GM21619 (cell line): ENCODE data around the gene DCX.

Source experiments
- ATAC-seq: cut with Tn5 transposase; IDR thresholded peaks from one replicate; pipeline ENCODE4 v1.9.1; 2021; ENCODE audit not compliant: unreplicated experiment

The DCX gene

DNA sequence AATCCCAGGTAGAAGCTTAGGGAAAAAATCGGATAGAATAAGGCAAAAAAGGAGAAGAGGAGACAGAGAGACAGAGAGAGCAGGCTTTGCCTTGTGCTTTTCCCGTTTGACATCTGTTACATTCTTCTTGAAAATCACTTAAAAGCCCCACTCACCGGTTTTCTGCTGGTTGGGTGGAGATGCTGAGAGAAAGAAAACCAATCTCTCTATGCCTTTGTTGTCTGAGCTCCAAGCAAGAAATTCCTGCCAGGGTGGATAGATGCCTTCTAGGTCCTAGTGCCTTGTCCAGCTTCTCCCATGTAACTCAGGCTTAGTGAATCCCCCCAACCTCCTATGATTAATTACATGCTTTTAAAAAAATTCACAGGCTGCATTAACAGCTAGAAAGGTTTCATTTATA, at the start of gene DCX:
TSS of gene DCX (minus strand) at position 210 of the 400 bp plus-strand sequence. CDS start 1,794 bp downstream, outside the sequence.
- no peak for ATAC-seq

DNA sequence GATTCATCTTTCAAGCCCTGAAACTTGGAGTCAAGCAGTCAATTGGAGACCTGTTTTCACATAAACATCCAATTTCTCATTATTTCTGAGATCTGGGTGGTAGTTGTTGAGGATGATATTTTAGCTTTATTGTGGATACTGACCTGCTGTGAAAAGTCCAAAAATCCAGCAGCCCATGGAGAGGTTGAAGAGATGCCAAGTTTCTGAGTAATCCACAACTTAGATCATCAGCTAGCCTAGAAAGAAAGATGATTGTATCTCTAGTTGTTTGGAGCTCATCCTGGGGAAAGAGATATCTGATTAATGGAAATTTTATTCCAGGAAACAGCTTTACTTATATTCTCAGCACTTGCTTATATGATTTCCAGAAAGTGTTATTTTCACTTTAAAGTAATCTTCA, 48.6 kb upstream of the DCX start:
- ATAC-seq = no peak

DNA sequence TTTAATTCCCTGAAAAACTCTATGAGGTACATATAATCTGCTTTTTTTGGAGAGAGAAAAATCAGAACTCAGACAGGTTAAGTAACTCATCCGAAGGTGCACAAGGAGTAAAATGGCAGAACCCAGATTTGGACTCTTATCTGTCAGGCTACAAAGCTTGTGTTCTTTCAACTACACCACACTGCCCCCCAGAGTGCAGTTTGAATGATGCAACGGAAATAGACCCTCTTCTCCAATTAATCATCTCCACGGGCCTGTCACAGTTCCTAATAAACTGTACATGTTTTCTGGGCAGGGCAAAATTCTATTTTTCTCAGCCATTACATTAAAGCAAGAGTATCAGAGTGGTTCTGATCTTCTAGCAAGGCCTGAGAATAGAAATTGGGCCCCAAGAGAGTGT, 35.3 kb upstream of the DCX start:
- no peak for ATAC-seq

DNA sequence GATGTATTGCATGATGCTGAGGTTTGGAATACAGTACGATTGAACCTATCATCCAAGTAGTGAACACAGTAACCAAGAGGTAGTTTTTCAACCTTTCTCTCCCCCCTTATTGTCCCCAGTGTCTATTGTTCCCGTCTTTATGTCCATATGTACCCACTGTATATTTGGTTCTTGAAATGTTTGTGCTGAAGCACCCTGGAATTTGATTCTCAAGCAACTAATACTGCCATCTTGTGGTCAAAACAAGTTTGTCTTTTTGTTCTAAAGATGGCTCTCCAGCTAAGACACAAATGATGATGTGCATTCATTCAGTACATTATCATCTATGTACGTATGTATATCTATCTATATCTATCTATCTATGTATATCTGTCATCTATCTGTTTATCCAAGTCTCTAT, 33.5 kb upstream of the DCX start:
- no peak for ATAC-seq

DNA sequence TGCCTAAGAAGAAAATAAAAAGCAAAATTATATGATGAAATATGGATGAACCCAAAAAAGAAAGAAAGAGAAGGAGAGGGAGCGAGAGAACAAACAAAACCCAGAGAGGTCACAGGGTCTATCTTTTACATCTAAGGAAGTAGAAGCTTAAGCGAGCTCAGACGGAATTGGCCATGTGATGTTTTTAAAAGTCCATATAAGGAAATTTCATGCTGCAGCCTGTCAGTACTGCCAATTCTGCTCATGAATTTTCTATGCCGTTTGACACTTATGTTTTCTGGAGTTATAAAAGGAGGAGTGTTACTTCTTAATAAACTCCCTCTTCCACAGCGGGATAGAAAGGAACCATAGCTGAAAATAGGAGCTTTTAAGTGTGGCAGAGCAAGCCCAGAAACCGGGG, 32.9 kb upstream of the DCX start:
- no peak for ATAC-seq

DNA sequence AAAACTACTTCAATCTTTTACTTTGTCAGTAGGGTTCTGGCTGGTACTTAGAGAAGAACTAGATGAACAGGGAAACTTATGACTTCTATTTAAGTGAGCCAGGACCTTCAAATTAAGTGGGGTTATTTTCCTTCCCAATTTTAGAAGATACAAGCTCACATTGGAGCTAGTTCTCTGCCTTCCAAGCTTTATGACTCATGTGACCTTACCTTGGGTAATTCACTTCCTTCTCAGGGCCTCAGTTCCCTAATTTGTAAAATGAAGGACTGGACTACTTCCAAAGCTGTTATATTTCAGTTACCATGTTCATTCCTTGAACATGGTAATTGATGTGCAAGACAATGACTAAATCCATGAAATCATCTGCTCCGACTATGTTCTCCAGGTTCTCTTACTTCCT, 32.0 kb upstream of the DCX start:
- ATAC-seq = no peak

DNA sequence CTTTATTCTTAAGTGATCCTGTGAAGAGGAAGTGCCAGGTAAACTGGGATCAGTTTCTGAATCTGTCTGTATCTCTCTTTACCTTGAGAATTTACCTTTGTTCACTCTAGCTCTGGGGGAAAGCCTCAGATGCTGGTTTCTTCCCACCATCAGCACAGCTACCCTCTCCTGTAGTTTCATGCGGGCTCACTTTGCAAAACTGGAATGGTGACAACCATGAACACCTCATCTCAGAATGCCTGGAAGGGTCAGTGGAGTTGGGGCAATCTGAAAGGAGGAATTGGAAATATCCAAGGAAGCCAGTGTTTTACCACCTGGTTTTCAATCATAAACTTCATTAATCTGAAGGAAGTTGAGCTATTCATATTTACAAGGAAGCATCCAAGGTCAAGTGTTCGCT, 30.8 kb upstream of the DCX start:
- no peak for ATAC-seq

DNA sequence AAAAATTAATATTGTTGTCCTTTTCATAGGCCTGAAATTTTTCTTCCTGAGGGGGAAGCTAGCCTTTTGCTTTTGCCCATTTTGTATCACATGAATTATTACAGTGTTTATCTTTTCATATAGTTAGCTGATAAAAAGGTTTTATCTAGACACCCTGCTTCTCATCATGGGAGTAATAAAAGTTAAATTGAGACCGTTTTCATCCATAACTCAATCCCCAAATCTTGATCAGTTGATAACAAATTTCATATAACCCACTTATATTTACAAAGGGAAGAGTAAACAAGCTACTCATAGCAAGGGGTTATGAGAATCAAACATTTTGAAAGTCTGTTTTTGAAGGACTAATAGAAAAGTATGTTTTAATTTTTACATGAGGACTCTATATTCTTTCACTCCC, 23.5 kb upstream of the DCX start:
- no peak for ATAC-seq

DNA sequence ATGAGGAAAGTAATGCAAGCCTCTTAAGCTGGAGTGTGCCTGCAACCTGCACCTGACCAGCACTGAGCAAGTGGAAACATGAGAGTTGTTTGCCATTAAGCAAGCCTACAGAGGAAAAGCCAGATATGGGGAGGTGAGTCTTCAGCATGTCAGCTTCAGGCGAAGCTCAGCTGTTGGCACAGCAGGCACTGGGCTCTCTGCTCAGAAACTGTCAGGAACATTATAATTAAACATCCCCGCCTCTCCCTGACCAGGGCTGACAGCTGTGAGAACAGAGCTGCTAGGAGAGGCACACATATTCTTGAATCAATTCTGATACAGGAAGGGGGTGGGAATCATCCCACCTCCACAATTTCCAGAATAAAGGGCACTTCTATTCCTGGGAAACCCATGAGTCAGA, 19.0 kb upstream of the DCX start:
- ATAC-seq = no peak

DNA sequence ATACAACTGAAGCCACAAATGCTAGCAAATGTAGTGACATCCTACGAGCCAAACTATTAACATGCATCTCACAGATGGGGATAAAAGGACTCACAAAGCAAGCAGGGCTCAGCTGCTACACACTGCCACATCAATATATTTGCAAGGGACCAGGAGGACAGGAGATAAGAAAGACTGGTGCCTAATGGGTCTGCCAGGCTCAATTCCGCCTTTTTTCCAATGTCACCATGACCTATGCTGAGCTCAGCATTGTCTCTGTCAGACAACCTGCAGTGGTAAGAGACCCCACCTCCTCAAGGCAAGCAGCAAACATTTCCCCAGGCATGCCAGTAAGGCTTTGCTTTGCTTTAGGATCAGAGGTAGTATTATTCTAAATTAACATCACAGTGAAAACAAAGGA, 435 bp downstream of the DCX start:
- ATAC-seq = no peak

DNA sequence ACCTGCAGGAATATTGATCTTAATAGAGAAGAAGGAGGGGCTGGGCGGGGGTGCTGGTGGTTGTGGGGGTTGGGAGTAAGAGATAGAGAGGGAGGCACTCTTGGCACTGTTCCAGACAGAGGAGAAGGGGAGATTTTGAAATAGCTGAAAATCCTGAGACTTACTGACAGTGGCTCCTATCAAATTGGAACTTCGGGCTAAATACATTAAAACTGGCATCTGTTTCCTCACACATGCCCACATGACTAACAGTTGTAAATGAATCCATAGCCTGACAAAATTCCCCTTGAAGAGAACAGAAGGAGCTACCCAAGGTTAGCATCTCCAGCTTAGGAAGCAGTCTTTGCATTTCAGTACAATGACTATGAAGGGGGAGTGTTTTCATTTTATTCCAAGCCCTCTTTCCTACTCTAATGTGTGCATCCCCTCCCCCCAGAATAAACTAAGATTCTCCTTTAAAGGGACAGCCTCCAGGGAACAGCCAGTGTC, 1.4 kb downstream of the DCX start:
- no peak for ATAC-seq

DNA sequence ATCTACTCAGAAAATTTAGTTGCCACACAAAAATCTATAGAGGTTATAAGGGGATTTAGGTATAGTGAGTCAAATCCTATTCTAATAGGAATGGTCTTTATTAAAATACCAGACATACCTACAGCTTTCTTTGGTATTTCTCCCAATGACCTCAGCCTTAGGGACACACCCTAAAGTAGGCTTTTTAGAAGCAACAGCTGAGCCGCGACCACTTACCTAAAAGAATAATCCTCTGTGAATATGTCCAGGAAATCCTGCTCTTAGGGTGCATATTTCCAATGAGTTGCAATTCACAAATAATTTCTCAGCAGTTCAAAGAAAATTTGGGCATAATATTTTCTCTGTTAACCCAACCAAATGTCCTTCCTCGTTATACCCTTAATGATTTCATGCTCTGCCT, 2.7 kb downstream of the DCX start:
- ATAC-seq = no peak

DNA sequence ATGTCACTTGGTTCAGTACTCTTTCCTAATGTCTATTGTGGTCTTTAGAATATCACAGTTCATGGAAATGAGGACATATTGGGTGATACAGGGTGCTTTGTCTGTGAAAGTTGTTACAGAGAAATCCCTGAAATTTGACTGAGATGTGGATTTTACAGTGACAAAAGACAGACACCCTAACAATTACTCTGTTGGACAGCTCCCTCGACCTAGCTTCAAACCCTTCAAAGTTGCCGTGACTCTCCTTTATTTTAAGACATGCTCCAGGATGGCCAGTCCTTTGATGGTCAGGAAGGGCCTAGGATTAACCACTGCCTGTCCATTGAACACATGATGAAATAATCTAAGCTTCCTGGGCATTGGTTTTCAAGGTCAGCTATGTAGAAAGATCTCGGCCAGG, 4.0 kb downstream of the DCX start:
- ATAC-seq = no peak

DNA sequence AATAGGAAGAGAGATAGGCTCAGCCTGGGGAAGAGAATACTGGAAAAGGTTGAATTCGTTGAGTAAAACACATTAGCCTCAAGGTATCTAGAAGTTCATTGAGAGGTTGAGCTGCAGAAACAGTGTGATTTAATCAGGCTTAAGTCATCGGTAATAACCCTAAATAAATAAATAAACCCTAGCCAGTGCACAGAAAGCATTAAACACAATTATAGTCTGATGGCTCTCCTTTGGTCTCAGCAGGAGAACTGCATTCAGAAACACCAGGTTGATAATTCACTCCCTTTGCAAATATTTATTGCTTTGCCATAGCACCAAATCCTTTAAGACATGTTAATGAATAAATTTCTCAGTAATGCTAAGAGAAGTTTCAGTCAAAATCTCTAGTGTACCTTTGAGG, 9.6 kb downstream of the DCX start:
- no peak for ATAC-seq

DNA sequence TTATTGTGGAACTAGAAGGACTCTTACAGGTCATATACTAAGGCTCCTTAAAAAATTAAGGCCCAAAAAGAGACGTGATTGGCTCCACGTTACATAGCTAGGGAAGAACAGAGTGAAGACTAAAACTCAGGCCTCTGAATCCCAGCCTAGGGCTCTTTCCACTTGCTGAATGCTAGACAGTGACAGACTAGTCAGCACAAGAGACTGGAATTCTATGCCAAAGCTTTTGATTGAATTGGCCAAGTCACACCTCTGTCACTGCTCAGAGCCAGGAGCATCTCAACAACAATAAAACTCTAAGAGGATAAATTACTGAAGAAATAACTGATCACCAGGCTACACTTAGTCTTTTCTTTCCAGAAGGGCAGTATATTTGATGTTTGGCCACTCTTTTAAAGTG, 16.8 kb downstream of the DCX start:
- no peak for ATAC-seq

DNA sequence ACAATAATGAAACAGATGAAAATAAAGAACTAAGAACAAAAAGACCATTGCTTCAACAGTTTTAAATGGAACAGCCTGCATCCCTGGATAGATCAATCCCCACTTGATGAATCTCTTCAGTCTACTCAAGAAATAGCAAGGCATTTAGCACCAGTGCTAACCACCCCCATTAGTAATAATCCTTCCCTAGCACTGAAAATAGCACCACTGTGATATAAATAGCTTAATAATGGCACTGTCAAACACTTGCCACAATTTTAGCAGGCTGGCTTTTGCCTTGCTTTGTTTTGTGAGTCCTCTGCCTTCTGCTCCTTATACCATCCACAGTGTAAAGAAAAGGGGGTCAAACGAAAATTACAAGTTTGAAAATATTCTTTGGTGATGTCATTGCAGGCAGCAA, 17.4 kb downstream of the DCX start:
- ATAC-seq = no peak

DNA sequence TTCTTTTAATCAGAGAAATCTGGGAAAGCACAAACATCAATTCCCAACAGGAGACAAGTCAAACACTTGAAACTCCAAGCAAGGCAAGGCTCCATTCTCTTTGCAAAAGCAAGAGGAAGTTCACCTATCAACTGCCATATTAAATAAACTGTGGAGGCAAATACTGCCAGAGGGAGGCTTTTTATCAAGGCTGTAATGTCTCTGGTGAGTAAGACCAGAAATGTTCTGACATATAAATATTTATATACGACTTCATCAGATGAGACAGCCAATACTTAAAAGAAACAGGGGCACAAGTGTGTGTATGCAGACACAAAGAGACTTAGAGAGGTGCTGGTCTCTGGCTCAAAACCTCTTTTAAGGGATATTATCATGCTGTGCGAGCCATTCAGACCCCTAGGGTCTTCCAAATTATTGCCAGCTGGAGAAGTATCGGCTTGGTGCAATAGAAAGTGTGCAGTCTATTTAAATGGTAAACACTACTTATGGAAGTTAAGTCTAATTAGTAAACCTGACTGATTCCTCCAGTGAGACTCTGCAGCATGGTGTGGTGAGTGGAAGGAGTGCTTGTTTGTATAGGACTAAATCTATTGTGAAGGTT, 24.4 kb downstream of the DCX start:
- ATAC-seq = no peak

DNA sequence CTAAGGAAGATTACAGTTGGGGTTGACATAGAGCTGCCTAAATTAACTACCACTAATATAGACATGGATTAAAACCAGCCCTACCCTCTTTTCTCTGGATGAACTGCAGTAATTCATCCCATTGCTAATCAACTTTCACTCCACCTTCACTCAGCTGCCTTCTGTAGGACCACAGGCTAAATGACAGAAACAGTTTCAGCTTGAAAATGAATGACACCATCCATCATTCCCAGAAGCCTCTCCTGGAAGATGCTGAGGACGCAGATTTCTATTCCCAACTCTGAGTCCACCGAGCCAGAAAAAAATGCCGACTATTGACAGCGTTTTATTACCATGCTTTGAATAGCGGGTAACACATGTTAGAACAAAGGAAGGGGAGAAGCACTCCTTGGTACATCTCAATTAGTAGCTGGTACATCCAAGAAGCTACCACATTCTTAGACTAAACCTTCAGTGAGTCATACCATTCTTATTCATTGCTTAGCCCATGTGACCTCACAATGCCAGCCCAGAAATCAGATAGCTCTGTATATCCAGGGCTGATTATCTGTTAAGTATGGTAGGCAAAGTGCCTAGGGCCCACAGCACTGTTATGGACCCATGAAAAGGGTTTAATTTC, 25.3 kb downstream of the DCX start:
- ATAC-seq = no peak

DNA sequence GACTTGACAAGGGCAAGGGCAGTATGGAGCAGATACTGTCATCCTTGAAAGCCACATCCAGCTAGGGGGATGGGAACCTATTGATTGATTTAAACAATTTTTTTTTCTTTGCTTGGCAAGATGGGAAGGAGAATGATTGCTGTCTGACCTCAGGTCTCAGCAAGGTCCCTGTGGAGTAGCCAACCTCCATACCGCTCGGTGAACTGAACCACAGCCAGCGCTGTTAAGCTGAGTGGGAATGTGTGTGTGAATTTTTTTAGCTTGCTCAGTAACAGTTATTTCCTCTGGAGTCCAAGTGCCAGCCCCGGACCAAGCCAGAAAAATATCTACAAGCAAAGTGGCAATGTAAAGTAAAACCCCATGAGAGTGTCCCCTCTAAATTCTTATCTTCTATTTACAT, 25.9 kb downstream of the DCX start:
- no peak for ATAC-seq

DNA sequence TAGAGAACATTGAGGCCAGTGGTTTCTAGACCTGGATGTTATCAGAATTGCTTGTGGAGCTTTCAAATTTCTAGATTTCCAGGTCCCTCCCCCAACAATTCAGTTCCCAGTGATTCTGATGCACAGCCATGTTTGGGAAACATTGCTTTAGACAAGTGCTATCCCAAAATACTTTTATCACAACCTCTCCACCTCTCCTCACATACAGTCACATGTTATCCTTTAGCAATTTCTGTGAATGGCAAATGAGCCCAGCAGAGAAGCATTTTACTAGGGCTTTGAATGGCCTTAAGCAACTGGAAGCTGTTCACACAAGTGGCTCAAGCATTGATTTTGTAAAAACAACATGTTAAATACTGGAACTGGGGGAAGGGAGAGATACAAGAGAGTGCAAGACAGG, 29.7 kb downstream of the DCX start:
- ATAC-seq = no peak

DNA sequence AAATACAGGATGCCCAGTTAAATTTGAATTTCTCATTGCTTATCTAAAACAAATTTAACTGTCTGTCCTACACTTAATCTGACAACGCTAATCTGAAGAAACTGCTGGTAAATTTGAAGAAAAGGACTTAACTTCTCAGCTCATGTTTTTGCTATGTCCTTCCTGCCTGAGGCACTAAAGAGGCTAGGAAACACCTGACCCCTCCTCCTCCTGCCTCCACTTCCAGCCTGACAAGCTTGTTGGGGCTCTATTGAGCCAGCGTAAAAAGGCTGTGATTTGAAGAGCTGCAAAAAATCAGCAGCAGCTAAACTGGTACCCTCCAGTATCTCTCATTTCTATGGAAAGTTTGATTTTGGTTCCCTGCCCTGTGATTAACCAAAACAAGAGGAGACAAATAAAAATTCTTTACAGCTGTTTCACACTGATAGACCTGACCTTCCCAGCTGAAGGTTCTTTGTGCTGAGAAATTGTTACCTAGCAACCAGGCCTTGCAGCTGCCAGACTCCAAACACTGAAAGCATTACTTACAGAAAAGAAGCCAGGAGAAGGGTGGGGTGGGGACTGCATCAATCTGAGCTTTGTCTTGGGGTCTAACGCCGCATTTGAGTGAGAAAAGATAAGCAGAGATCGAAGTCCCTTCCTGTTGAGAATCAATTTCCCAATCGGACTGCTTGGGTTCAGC, 35.0 kb downstream of the DCX start:
- ATAC-seq = no peak

DNA sequence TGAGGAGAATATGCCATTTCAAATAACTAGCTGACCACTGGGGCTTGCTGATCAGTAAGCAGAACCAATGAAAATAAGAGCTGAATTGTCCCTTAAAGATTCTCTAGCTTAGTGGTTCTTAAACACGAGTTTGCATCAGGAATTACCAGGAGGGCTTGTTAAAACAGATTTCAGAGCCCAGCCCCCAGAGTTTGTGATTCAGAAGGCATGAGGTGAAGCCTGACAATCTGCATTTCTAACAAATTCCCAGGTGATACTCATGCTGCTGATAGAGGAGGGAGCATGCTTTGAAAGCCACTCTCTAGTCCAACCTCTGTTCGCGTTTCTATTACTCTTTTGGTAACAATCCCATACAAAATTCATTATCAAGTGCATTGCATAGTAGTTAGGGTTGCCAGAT, 35.5 kb downstream of the DCX start:
- ATAC-seq = no peak

DNA sequence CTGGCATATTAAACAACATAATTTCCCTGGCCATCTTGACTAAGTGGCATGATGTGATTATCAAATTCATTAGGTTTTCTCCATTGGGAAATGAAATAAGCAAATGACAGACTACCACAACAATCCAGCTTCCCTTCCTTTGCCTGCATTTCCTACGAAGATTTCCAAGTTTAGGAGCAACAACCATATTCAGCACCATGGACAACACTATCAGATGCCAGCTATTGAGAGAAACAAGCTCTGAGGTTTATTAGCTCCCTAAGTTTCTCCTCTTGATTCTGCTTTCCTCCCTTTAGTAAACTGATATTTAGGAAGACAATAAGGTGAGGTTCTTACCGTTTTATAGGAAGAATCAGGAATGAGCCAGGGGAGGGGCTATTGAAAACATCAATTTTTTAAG, 36.2 kb downstream of the DCX start:
- ATAC-seq = no peak
